Naive thymus-derived CD4-positive, alpha-beta T cell (primary cell): ENCODE measurements around the gene LARP1. TPM values are rescaled to one million over a fixed set of nuclear protein-coding genes. Genes with fewer than 3 reads are reported as not detected.

ENCODE experiments used
- ATAC-seq: fragments of 150-1000 bp; cut with Tn5 transposase; 2 replicates; pipeline ENCODE4 v1.10.0; 2021; ENCODE audit warnings: mild to moderate bottlenecking, moderate library complexity
- CTCF ChIA-PET: fragments of 350-600 bp; sonication (Branson Sonifier 250); formaldehyde crosslinking; loops from one replicate; lab custom pipeline; 2021; ENCODE audit warnings: antibody characterized with exemption; lab: Charles Lee
- POLR2A ChIA-PET: fragments of 350-600 bp; sonication (Branson Sonifier 250); formaldehyde crosslinking; loops from one replicate; lab custom pipeline; 2021; ENCODE audit warnings: antibody characterized with exemption, inconsistent platforms; lab: Charles Lee
- DNase-seq, 9 donors: peaks; one replicate each; pipeline versions ENCODE4 v3.0.0 to v3.0.0-alpha.2; 2020 to 2022; ENCODE audit warnings: mixed read lengths in 1 of 9
- H3K27ac ChIP-seq: one replicate; pipeline ENCODE4 v1.7.0; 2013; ENCODE audit warnings: mild to moderate bottlenecking, low read depth, low read length, moderate library complexity
- H3K27me3 ChIP-seq, 2 donors: one replicate each; pipeline ENCODE4 v1.7.0; 2013; ENCODE audit warnings: low read length in 2 of 2, mild to moderate bottlenecking in 2 of 2, moderate library complexity in 2 of 2; ENCODE audit not compliant: control insufficient read depth in 2 of 2, insufficient read depth in 2 of 2
- H3K36me3 ChIP-seq, 3 experiments: 1 replicate in 2 of 3; 2 replicates in 1 of 3; pipeline ENCODE4 v1.7.0; 2013; ENCODE audit warnings: low read length in 3 of 3, mild to moderate bottlenecking in 3 of 3, moderate library complexity in 1 of 3; ENCODE audit not compliant: insufficient read depth in 3 of 3, control insufficient read depth in 2 of 3
- H3K4me1 ChIP-seq, 2 donors: one replicate each; pipeline ENCODE4 v1.7.0; 2013; ENCODE audit warnings: low read length in 2 of 2, mild to moderate bottlenecking in 2 of 2, moderate library complexity in 1 of 2; ENCODE audit not compliant: control insufficient read depth in 2 of 2, insufficient read depth in 2 of 2
- H3K4me3 ChIP-seq: 2 replicates; pipeline ENCODE4 v1.7.0; 2013; ENCODE audit warnings: mild to moderate bottlenecking, low read length
- H3K9me3 ChIP-seq, 3 experiments: 1 replicate in 2 of 3; 2 replicates in 1 of 3; pipeline ENCODE4 v1.7.0; 2013; ENCODE audit warnings: low read length in 3 of 3; ENCODE audit not compliant: control insufficient read depth in 2 of 3
- H3K27ac Mint-ChIP-seq, 9 donors: one replicate each; pipeline ENCODE4 v1.8.0; 2020 to 2022; ENCODE audit warnings: mixed read lengths in 9 of 9, mild to moderate bottlenecking in 8 of 9, moderate library complexity in 5 of 9, inconsistent platforms in 2 of 9
- H3K27me3 Mint-ChIP-seq, 5 donors: one replicate each; pipeline ENCODE4 v1.8.0; 2021 to 2022; ENCODE audit warnings: mixed read lengths in 5 of 5, mild to moderate bottlenecking in 1 of 5
- H3K36me3 Mint-ChIP-seq, 5 donors: one replicate each; pipeline ENCODE4 v1.8.0; 2020 to 2022; ENCODE audit warnings: mixed read lengths in 5 of 5, mild to moderate bottlenecking in 3 of 5, inconsistent platforms in 1 of 5
- H3K4me1 Mint-ChIP-seq, 7 donors: one replicate each; pipeline ENCODE4 v1.8.0; 2020 to 2022; ENCODE audit warnings: mixed read lengths in 7 of 7, mild to moderate bottlenecking in 3 of 7, inconsistent platforms in 1 of 7
- H3K4me3 Mint-ChIP-seq, 10 donors: one replicate each; pipeline ENCODE4 v1.8.0; 2020 to 2022; ENCODE audit warnings: mild to moderate bottlenecking in 10 of 10, mixed read lengths in 10 of 10, moderate library complexity in 6 of 10, inconsistent platforms in 2 of 10
- H3K9me3 Mint-ChIP-seq, 11 donors: one replicate each; pipeline ENCODE4 v1.8.0; 2020 to 2022; ENCODE audit warnings: mixed read lengths in 11 of 11, mild to moderate bottlenecking in 4 of 11, inconsistent platforms in 1 of 11, moderate library complexity in 1 of 11
- intact Hi-C, 2 donors: fragments of 100-400 bp; cut with micrococcal nuclease; formaldehyde crosslinking; loops; one replicate each; pipeline ENCODE4 v1.15.1; 2023
- polyA plus RNA-seq, 2 donors: library from polyadenylated mRNA; unstranded; fragments of 300-500 nt; fragmentation: Illumina TruSeq; gene quantifications; one replicate each; pipeline ENCODE4 v1.2.3, GENCODE V29; 2021
- total RNA-seq, 6 experiments: library from RNA in 5 of 6; stranded (reverse) in 5 of 6; gene quantifications; 1 replicate in 5 of 6; 2 replicates in 1 of 6; pipeline ENCODE4 v1.2.3 and lab custom pipeline; 2021 to 2026

The LARP1 gene
- total and polyA plus RNA-seq, 7 experiments from 2014 or later, result 12.2 to 217 (median 139) TPM

DNA sequence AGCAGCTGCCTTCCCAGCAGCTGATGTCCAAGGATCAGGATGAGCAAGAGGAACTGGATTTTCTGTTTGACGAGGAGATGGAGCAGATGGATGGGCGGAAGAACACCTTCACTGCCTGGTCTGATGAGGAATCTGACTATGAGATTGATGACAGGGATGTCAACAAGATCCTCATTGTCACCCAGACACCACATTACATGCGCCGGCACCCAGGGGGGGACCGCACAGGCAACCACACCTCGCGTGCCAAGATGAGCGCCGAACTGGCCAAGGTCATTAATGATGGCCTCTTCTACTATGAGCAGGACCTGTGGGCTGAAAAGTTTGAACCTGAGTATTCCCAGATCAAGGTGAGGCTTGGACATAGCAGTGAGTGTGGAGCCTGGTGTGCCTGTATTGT is 46.9 kb downstream of the LARP1 start:
- Mint-ChIP-seq H3K4me3 (no peak overlapping the region), H3K27ac (peak overlapping the region in 8 of 9 donors; percentile 35 to 78 (median 67)), H3K4me1 (peaks cover 0 to 12% (median 7%) of the 10 kb centered on the region in 7 donors), H3K9me3 (no peaks in the 10 kb centered on the region), H3K27me3 (no peaks in the 10 kb centered on the region), H3K36me3 (peaks cover 12 to 67% (median 32%) of the 10 kb centered on the region in 5 donors)
- Histone ChIP-seq H3K27ac (no peak overlapping the region), H3K4me1 (no peaks in the 10 kb centered on the region), H3K36me3 (peaks cover 29 to 90% (median 33%) of the 10 kb centered on the region in 3 experiments), H3K4me3 (no peak overlapping the region), H3K9me3 (no peaks in the 10 kb centered on the region), H3K27me3 (no peaks in the 10 kb centered on the region)
- intact Hi-C loops, result no loop called here
- DNase-seq, result no peak
- ChIA-PET POLR2A (interaction anchor here (0.7 to 1.1 kb wide), 3 partner anchors 24 to 88 kb away, joined by 3 read pairs; no protein-coding TSS in a partner anchor), CTCF (interaction anchor here (1.1 kb wide), 1 partner anchor 9 kb away, joined by 3 read pairs; no protein-coding TSS in a partner anchor)
- ATAC-seq, result no peak

DNA sequence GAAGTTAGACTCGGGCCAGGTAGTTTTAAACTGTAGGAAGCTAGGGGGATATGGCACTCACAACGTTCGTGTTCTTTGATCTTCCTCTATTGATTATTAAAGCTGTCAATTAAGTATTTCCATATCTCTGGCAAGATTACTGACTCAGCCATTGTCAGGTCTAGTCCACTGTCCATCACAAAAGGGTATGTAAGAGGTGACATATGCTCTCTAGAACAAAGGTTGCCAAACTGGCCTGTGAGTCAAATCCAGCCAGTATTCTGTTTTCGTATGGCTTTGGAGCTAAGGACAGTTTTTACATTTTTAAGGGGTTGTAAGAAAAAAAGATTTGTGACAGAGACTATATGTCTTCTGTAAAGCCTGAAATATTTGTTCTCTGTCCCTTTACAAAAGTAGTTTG is 51.0 kb downstream of the LARP1 start:
- Histone ChIP-seq H3K27ac (no peak overlapping the region), H3K4me3 (no peak overlapping the region), H3K4me1 (no peaks in the 10 kb centered on the region), H3K27me3 (no peaks in the 10 kb centered on the region), H3K36me3 (peaks cover 15 to 88% (median 34%) of the 10 kb centered on the region in 3 experiments), H3K9me3 (no peaks in the 10 kb centered on the region)
- POLR2A ChIA-PET, result interaction anchor here (0.9 kb wide), 1 partner anchor 53 kb away, joined by 3 read pairs; no protein-coding TSS in a partner anchor
- H3K4me3 Mint-ChIP-seq, result no peak overlapping the region
- H3K4me1 Mint-ChIP-seq, result peaks cover 0 to 7% (median 0%) of the 10 kb centered on the region in 7 donors
- no peaks in the 10 kb centered on the region for H3K27me3 Mint-ChIP-seq
- no peak for ATAC-seq
- DNase-seq, result no peak
- no peaks in the 10 kb centered on the region for H3K9me3 Mint-ChIP-seq
- H3K27ac Mint-ChIP-seq, result peak overlapping the region in 2 of 9 donors; percentile 5 to 39
- intact Hi-C loops, result no loop called here
- CTCF ChIA-PET, result interaction anchor here (0.6 kb wide), 1 partner anchor 121 kb away, joined by 3 read pairs; no protein-coding TSS in a partner anchor
- H3K36me3 Mint-ChIP-seq, result peaks cover 13 to 64% (median 34%) of the 10 kb centered on the region in 5 donors

DNA sequence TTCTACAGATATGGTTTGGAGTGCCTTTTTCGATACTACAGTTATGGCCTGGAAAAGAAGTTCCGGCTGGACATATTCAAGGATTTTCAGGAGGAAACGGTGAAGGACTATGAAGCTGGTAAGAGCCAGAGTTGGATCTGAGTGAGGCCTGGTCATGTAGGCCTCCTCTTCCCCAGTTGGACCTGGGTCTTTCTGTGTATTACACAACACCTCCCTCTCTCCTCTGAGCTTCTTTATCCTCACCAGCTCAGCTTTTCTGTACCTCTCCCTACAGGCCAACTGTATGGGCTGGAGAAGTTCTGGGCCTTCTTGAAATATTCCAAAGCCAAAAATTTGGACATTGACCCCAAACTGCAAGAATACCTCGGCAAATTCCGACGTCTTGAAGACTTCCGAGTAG is 56.1 kb downstream of the LARP1 start:
- Histone ChIP-seq H3K36me3 (peaks cover 0 to 77% (median 10%) of the 10 kb centered on the region in 3 experiments), H3K9me3 (no peaks in the 10 kb centered on the region), H3K27ac (no peak overlapping the region), H3K4me3 (no peak overlapping the region), H3K4me1 (peaks cover 15 to 18% of the 10 kb centered on the region in 2 donors), H3K27me3 (no peaks in the 10 kb centered on the region)
- POLR2A ChIA-PET, result no interaction called here
- H3K4me1 Mint-ChIP-seq, result peaks cover 21 to 40% (median 35%) of the 10 kb centered on the region in 7 donors
- peak overlapping the region in 2 of 9 donors; percentile 32 to 57 for H3K27ac Mint-ChIP-seq
- DNase-seq (no peak), ATAC-seq (no peak)
- H3K9me3 Mint-ChIP-seq, result no peaks in the 10 kb centered on the region
- intact Hi-C loops, result no loop called here
- no peaks in the 10 kb centered on the region for H3K27me3 Mint-ChIP-seq
- H3K36me3 Mint-ChIP-seq, result peaks cover 13 to 55% (median 25%) of the 10 kb centered on the region in 5 donors
- H3K4me3 Mint-ChIP-seq, result no peak overlapping the region
- CTCF ChIA-PET, result interaction anchor here (0.8 to 1.2 kb wide), 3 partner anchors 9 to 161 kb away, joined by 3 to 6 read pairs (median 5); no protein-coding TSS in a partner anchor

DNA sequence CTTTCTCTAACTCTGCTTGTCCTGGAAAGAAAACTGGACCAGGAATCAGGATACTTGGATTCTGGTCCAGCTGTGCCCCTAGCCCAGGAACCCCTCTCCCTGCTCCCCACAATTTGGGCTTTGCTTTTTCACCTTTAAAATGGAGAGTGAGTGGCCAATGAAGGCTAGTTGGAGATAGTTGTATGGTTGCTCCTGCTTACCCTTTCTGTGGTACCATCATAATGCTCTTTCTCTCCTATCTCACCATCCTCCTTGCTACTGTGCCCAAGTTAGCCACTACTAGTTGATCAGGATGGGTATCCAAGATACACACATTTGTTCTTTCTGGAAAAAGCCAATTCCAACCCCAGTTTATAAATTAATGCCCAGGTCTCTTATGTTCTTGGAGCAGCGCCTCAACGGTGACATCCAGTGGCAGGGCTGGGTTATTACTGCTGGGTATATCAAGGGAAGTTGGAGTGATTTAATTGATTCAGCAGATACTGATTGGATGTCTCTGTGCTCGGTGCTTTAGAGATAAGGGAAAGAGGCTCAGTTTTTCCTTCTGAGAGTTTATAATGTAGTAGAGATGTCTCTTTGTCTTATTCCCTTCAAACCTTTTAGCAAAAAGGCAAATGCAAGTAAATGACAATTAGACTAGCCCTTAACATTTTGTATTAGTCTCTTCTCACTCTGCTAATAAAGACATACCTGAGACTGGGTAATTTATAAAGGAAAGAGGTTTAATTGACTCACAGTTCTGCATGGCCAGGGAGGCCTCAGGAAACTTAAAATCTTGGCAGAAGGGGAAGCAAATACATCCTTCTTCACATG is 56.7 kb downstream of the LARP1 start:
- DNase-seq (peak; percentile 30 to 68 (median 58)), ATAC-seq (peak; percentile 88)
- intact Hi-C loops, result loop anchor here (1.0 to 2.0 kb wide), 7 partner anchors 19 to 345 kb away; partner anchors contain the start of genes LARP1 (in 2 of the 2), CNOT8 (in 1 of the 2) and MRPL22 (in 1 of the 2)
- Mint-ChIP-seq H3K9me3 (no peaks in the 10 kb centered on the region), H3K27ac (peak overlapping the region; percentile 1 to 82 (median 55)), H3K36me3 (peaks cover 19 to 57% (median 32%) of the 10 kb centered on the region in 5 donors), H3K27me3 (no peaks in the 10 kb centered on the region), H3K4me1 (peaks cover 21 to 46% (median 36%) of the 10 kb centered on the region in 7 donors), H3K4me3 (peak overlapping the region in 4 of 10 donors; percentile 10 to 47 (median 23))
- H3K9me3 ChIP-seq, result no peaks in the 10 kb centered on the region
- no peak overlapping the region for H3K27ac ChIP-seq
- H3K36me3 ChIP-seq, result peaks cover 0 to 76% (median 10%) of the 10 kb centered on the region in 3 experiments
- POLR2A ChIA-PET, result no interaction called here
- CTCF ChIA-PET, result interaction anchor here (0.8 to 1.2 kb wide), 3 partner anchors 10 to 161 kb away, joined by 3 to 6 read pairs (median 5); no protein-coding TSS in a partner anchor
- no peak overlapping the region for H3K4me3 ChIP-seq
- H3K4me1 ChIP-seq, result peaks cover 15 to 18% of the 10 kb centered on the region in 2 donors
- H3K27me3 ChIP-seq, result no peaks in the 10 kb centered on the region

DNA sequence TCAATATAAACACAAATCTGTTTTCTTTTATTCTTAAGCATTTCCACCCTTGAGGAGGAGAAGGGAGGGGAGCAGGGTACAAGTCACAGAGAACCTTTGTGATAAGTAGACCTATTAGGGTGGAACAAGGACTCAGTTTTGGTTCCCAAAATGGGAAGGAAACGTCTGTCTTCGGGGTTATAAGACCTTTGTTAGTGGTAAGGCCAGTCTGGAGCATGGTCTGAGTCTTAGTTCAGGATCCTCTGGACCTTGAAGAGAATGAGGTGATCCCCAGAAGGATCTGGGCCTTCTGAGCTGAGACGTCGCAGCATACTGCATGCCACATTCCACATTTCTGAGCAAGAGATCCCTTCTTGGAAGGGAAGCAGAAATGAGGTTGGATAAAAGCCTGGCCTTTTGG is 58.0 kb downstream of the LARP1 start:
- H3K36me3 Mint-ChIP-seq, result peaks cover 21 to 51% (median 29%) of the 10 kb centered on the region in 5 donors
- no peak for ATAC-seq
- Histone ChIP-seq H3K27me3 (no peaks in the 10 kb centered on the region), H3K4me1 (peaks cover 15 to 18% of the 10 kb centered on the region in 2 donors), H3K4me3 (no peak overlapping the region), H3K9me3 (no peaks in the 10 kb centered on the region), H3K27ac (peak overlapping the region; percentile 55), H3K36me3 (peaks cover 0 to 71% (median 8%) of the 10 kb centered on the region in 3 experiments)
- intact Hi-C loops, result loop anchor here in 1 of 2 donors (2.0 kb wide), 2 partner anchors 18 to 128 kb away; partner anchors contain the start of gene MRPL22
- peak overlapping the region; percentile 28 to 92 (median 79) for H3K27ac Mint-ChIP-seq
- no peak for DNase-seq
- H3K27me3 Mint-ChIP-seq, result no peaks in the 10 kb centered on the region
- CTCF ChIA-PET, result no interaction called here
- POLR2A ChIA-PET, result no interaction called here
- H3K9me3 Mint-ChIP-seq, result no peaks in the 10 kb centered on the region
- peaks cover 21 to 49% (median 36%) of the 10 kb centered on the region in 7 donors for H3K4me1 Mint-ChIP-seq
- peak overlapping the region in 5 of 10 donors; percentile 23 to 54 (median 41) for H3K4me3 Mint-ChIP-seq

DNA sequence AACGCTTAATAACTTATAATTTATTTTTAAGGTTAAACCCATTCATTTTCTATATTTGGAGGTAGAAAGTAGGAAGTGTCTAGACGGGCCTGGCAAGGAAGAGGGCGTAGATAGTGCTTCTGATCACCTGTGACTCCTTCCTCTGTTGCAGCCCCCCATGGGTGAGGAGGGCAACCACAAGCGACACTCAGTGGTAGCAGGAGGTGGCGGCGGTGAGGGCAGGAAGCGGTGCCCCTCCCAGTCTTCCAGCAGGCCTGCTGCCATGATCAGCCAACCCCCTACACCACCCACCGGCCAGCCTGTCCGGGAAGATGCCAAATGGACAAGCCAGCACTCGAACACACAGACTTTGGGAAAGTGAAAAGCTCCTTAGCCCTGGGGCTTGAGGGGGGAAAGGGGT is 58.6 kb downstream of the LARP1 start:
- peaks cover 21 to 49% (median 38%) of the 10 kb centered on the region in 7 donors for H3K4me1 Mint-ChIP-seq
- H3K9me3 Mint-ChIP-seq, result no peaks in the 10 kb centered on the region
- H3K27ac Mint-ChIP-seq, result peak overlapping the region; percentile 58 to 92 (median 80)
- Histone ChIP-seq H3K27ac (peak overlapping the region; percentile 55), H3K36me3 (peaks cover 0 to 65% (median 8%) of the 10 kb centered on the region in 3 experiments), H3K27me3 (no peaks in the 10 kb centered on the region), H3K4me1 (peaks cover 15 to 18% of the 10 kb centered on the region in 2 donors), H3K4me3 (no peak overlapping the region), H3K9me3 (no peaks in the 10 kb centered on the region)
- peaks cover 21 to 46% (median 29%) of the 10 kb centered on the region in 5 donors for H3K36me3 Mint-ChIP-seq
- POLR2A ChIA-PET, result interaction anchor here (1.2 kb wide), 1 partner anchor 140 kb away, joined by 3 read pairs; no protein-coding TSS in a partner anchor
- peak in 7 of 9 donors; percentile 29 to 59 (median 51) for DNase-seq
- intact Hi-C loops, result loop anchor here in 1 of 2 donors (2.0 kb wide), 2 partner anchors 17 to 127 kb away; partner anchors contain the start of gene MRPL22
- H3K27me3 Mint-ChIP-seq, result no peaks in the 10 kb centered on the region
- peak overlapping the region in 7 of 10 donors; percentile 20 to 54 (median 41) for H3K4me3 Mint-ChIP-seq
- peak; percentile 81 for ATAC-seq
- CTCF ChIA-PET, result interaction anchor here (0.8 kb wide), 1 partner anchor 163 kb away, joined by 3 read pairs; no protein-coding TSS in a partner anchor
